H9 (cell line): ENCODE results near the gene SLC35F3. TPM values are rescaled to one million over a fixed set of nuclear protein-coding genes. Genes with fewer than 3 reads are reported as not detected.

Experiments used
- DNase-seq: peaks from one replicate; pipeline ENCODE4 v3.0.0-alpha.2; 2017
- H2AFZ ChIP-seq: one replicate; pipeline ENCODE4 v1.6.1; 2013; ENCODE audit warnings: mild to moderate bottlenecking, low read length, control low read depth, moderate library complexity
- H2AK5ac ChIP-seq: 2 replicates; pipeline ENCODE4 v1.6.1; 2013; ENCODE audit warnings: low read length, control low read depth, mixed read lengths; ENCODE audit not compliant: insufficient read length
- H2BK120ac ChIP-seq: one replicate; pipeline ENCODE4 v1.6.1; 2013; ENCODE audit warnings: low read depth, mild to moderate bottlenecking, low read length, control low read depth, inconsistent platforms; ENCODE audit not compliant: poor library complexity, severe bottlenecking
- H2BK12ac ChIP-seq: 2 replicates; pipeline ENCODE4 v1.6.1; 2013; ENCODE audit warnings: low read length, control low read depth, mixed read lengths, low read depth; ENCODE audit not compliant: insufficient read length
- H2BK15ac ChIP-seq: 2 replicates; pipeline ENCODE4 v1.6.1; 2013; ENCODE audit warnings: low read depth, low read length, control low read depth
- H2BK20ac ChIP-seq: one replicate; pipeline ENCODE4 v1.6.1; 2013; ENCODE audit warnings: low read depth, mild to moderate bottlenecking, low read length, control low read depth, inconsistent platforms; ENCODE audit not compliant: poor library complexity, severe bottlenecking
- H2BK5ac ChIP-seq: 2 replicates; pipeline ENCODE4 v1.6.1; 2013; ENCODE audit warnings: low read length, control low read depth, mixed read lengths; ENCODE audit not compliant: insufficient read length
- H3K14ac ChIP-seq: 2 replicates; pipeline ENCODE4 v1.6.1; 2013; ENCODE audit warnings: low read length, control low read depth; ENCODE audit not compliant: insufficient read depth
- H3K18ac ChIP-seq: 2 replicates; pipeline ENCODE4 v1.6.1; 2013; ENCODE audit warnings: low read depth, mild to moderate bottlenecking, mixed read lengths, low read length, control low read depth; ENCODE audit not compliant: insufficient read length
- H3K23ac ChIP-seq: 2 replicates; pipeline ENCODE4 v1.6.1; 2013; ENCODE audit warnings: low read length, control low read depth, mixed read lengths, low read depth; ENCODE audit not compliant: insufficient read length
- H3K23me2 ChIP-seq: 2 replicates; pipeline ENCODE4 v1.6.1; 2013; ENCODE audit warnings: low read depth, mild to moderate bottlenecking, mixed read lengths, low read length, control low read depth; ENCODE audit not compliant: insufficient read length, poor library complexity, severe bottlenecking
- H3K27ac ChIP-seq: 2 replicates; pipeline ENCODE4 v1.5.1; 2013; ENCODE audit warnings: low read length, control low read depth, mixed read lengths, low read depth; ENCODE audit not compliant: insufficient read length
- H3K27me3 ChIP-seq: 2 replicates; pipeline ENCODE4 v1.6.1; 2013; ENCODE audit warnings: low read length, control low read depth, inconsistent platforms; ENCODE audit not compliant: insufficient read depth
- H3K4ac ChIP-seq: 2 replicates; pipeline ENCODE4 v1.6.1; 2013; ENCODE audit warnings: low read depth, mild to moderate bottlenecking, control low read depth, inconsistent platforms, low read length, moderate library complexity
- H3K4me1 ChIP-seq: 2 replicates; pipeline ENCODE4 v1.6.1; 2013; ENCODE audit warnings: low read length, control low read depth, inconsistent platforms; ENCODE audit not compliant: insufficient read depth
- H3K4me2 ChIP-seq: 2 replicates; pipeline ENCODE4 v1.6.1; 2013; ENCODE audit warnings: low read length, control low read depth, mixed read lengths; ENCODE audit not compliant: insufficient read length, insufficient read depth
- H3K56ac ChIP-seq: 2 replicates; pipeline ENCODE4 v1.6.1; 2013; ENCODE audit warnings: low read depth, mild to moderate bottlenecking, mixed read lengths, low read length, control low read depth; ENCODE audit not compliant: insufficient read length
- H3K79me1 ChIP-seq: 2 replicates; pipeline ENCODE4 v1.6.1; 2013; ENCODE audit warnings: low read depth, mild to moderate bottlenecking, moderate library complexity, low read length, control low read depth, inconsistent platforms; ENCODE audit not compliant: insufficient read depth, poor library complexity, severe bottlenecking
- H3K79me2 ChIP-seq: 2 replicates; pipeline ENCODE4 v1.6.1; 2013; ENCODE audit warnings: low read length, control low read depth, inconsistent platforms; ENCODE audit not compliant: insufficient read depth
- H3K9ac ChIP-seq: 2 replicates; pipeline ENCODE4 v1.6.1; 2013; ENCODE audit warnings: low read length, control low read depth, mixed read lengths; ENCODE audit not compliant: insufficient read length; ENCODE audit errors: extremely low read depth
- H3K9me3 ChIP-seq: one replicate; pipeline ENCODE4 v1.6.1; 2013; ENCODE audit warnings: low read depth, low read length, inconsistent platforms; ENCODE audit not compliant: control insufficient read depth
- H3T11ph ChIP-seq: one replicate; pipeline ENCODE4 v1.6.1; 2013; ENCODE audit warnings: mild to moderate bottlenecking, low read length, control low read depth, inconsistent platforms
- H4K20me1 ChIP-seq: one replicate; pipeline ENCODE4 v1.6.1; 2013; ENCODE audit not compliant: control insufficient read depth, insufficient read length, insufficient read depth
- H4K5ac ChIP-seq: 2 replicates; pipeline ENCODE4 v1.6.1; 2013; ENCODE audit warnings: low read depth, mild to moderate bottlenecking, mixed read lengths, low read length, control low read depth; ENCODE audit not compliant: insufficient read length
- H4K8ac ChIP-seq: replicated peaks from 2 replicates; pipeline ENCODE4 v1.6.1; 2013; ENCODE audit warnings: low read length, control low read depth, mixed read lengths, low read depth; ENCODE audit not compliant: insufficient read length
- H4K91ac ChIP-seq: 2 replicates; pipeline ENCODE4 v1.6.1; 2013; ENCODE audit warnings: low read depth, mild to moderate bottlenecking, moderate library complexity, mixed read lengths, low read length, control low read depth; ENCODE audit not compliant: insufficient read length
- H3K27ac Mint-ChIP-seq, 3 experiments: 2 replicates in 2 of 3; 3 replicates in 1 of 3; pipeline ENCODE4 v1.8.0; 2020 to 2021; ENCODE audit warnings: mixed read lengths in 3 of 3, mild to moderate bottlenecking in 1 of 3, moderate library complexity in 1 of 3
- H3K27me3 Mint-ChIP-seq: 2 replicates; pipeline ENCODE4 v1.8.0; 2021; ENCODE audit warnings: low read depth, mild to moderate bottlenecking, moderate library complexity, mixed read lengths
- H3K36me3 Mint-ChIP-seq, 3 experiments: 2 replicates in 2 of 3; 3 replicates in 1 of 3; pipeline ENCODE4 v1.8.0; 2020 to 2021; ENCODE audit warnings: low read depth in 3 of 3, mixed read lengths in 3 of 3; ENCODE audit not compliant: insufficient read depth in 1 of 3
- H3K4me1 Mint-ChIP-seq, 2 experiments: 2 replicates each; pipeline ENCODE4 v1.8.0; 2020; ENCODE audit warnings: mixed read lengths in 2 of 2
- H3K4me3 Mint-ChIP-seq, 2 experiments: 2 replicates in 1 of 2; 3 replicates in 1 of 2; pipeline ENCODE4 v1.8.0; 2020 to 2021; ENCODE audit warnings: mild to moderate bottlenecking in 2 of 2, mixed read lengths in 2 of 2, moderate library complexity in 1 of 2
- H3K9me3 Mint-ChIP-seq, 2 experiments: 2 replicates in 1 of 2; 3 replicates in 1 of 2; pipeline ENCODE4 v1.8.0; 2020; ENCODE audit warnings: mild to moderate bottlenecking in 2 of 2, mixed read lengths in 2 of 2, moderate library complexity in 1 of 2
- CTCF ChIP-seq: fragments of 200-600 bp; sonication (generic); conservative IDR thresholded peaks from 3 replicates; pipeline ENCODE4 v1.8.0; 2021; ENCODE audit warnings: antibody characterized with exemption, mild to moderate bottlenecking
- WGBS: extraction: QIAGEN DNeasy Blood & Tissue Kit; methylation state at CpG from one replicate; pipeline ENCODE4 v1.1.7; 2013; ENCODE audit warnings: missing lambda C conversion rate, low lambda C conversion rate, mixed read lengths; ENCODE audit not compliant: insufficient read length; ENCODE audit errors: extremely low coverage; 5-methylcytosine and 5-hydroxymethylcytosine counted together
- total RNA-seq: library from RNA; stranded (reverse); gene quantifications from 2 replicates; pipeline ENCODE4 v1.2.1, GENCODE V29; 2021

The SLC35F3 gene
- total RNA-seq, 1 experiment from 2014 or later = 0.81 TPM

GRCh38 chr1:233981042-233981675 is 76.7 kb downstream of the SLC35F3 start:
- Histone ChIP-seq H3K4me2 (no peak overlapping the region), H3T11ph (no peak overlapping the region), H3K4me1 (peaks cover 3% of the 10 kb centered on the region; the same call in 1 of the 2 replicates), H2BK20ac (no peak overlapping the region), H2AK5ac (no peak overlapping the region), H3K9me3 (no peaks in the 10 kb centered on the region), H3K9ac (no peak overlapping the region), H3K23me2 (no peaks in the 10 kb centered on the region), H3K79me1 (no peaks in the 10 kb centered on the region), H4K5ac (no peak overlapping the region), H2BK5ac (no peak overlapping the region), H3K18ac (no peak overlapping the region), H3K14ac (no peak overlapping the region), H2BK120ac (no peak overlapping the region), H4K8ac (no peak overlapping the region), H4K91ac (no peak overlapping the region), H2BK12ac (no peak overlapping the region), H3K27ac (no peak overlapping the region), H2AFZ (no peak overlapping the region), H3K79me2 (no peaks in the 10 kb centered on the region), H2BK15ac (no peak overlapping the region), H3K56ac (no peak overlapping the region), H3K27me3 (no peaks in the 10 kb centered on the region), H4K20me1 (no peaks in the 10 kb centered on the region), H3K23ac (no peak overlapping the region), H3K4ac (no peak overlapping the region)
- Mint-ChIP-seq H3K36me3 (no peaks in the 10 kb centered on the region), H3K9me3 (no peaks in the 10 kb centered on the region), H3K4me1 (peaks cover 0 to 5% of the 10 kb centered on the region in 2 experiments; a peak in 1 of 4 replicates), H3K4me3 (no peak overlapping the region), H3K27me3 (no peaks in the 10 kb centered on the region; the same call in 1 of the 2 replicates), H3K27ac (no peak overlapping the region)
- no peak for TF ChIP-seq CTCF
- 100% methylated on average over 2 of the region's 10 CpGs for WGBS
- DNase-seq = no peak
